AG04450 (cell line): ENCODE results near the gene ABTB2. TPM values are rescaled to one million over a fixed set of nuclear protein-coding genes. Genes with fewer than 3 reads are reported as not detected.

ENCODE experiments used
- CTCF ChIA-PET: fragments of 300-600, 350-600 bp; formaldehyde crosslinking; extraction: SDS; loops from one replicate; lab custom pipeline; 2022; ENCODE audit warnings: antibody characterized with exemption, inconsistent platforms; lab: Charles Lee
- POLR2A ChIA-PET: fragments of 350-600 bp; formaldehyde crosslinking; extraction: SDS; loops from one replicate; lab custom pipeline; 2021; ENCODE audit warnings: antibody characterized with exemption, inconsistent platforms; lab: Yijun Ruan, JAX
- DNase-seq: peaks from one replicate; pipeline ENCODE4 v3.0.0-alpha.2; 2011; ENCODE audit warnings: low read depth, low spot score
- H3K27ac ChIP-seq: one replicate; pipeline ENCODE4 v1.5.1; 2012; ENCODE audit warnings: low read depth, low read length, control low read depth
- H3K27me3 ChIP-seq: one replicate; pipeline ENCODE4 v1.6.0; 2012; ENCODE audit warnings: low read length; ENCODE audit not compliant: control insufficient read depth, insufficient read depth
- H3K4me3 ChIP-seq: 2 replicates; pipeline ENCODE4 v1.5.1; 2011; ENCODE audit warnings: mild to moderate bottlenecking, low read depth, low read length, control low read depth
- H3K9me3 ChIP-seq: 2 replicates; pipeline ENCODE4 v1.5.1; 2012; ENCODE audit warnings: low read length; ENCODE audit not compliant: control insufficient read depth, insufficient read depth
- polyA minus RNA-seq: library from RNA; depleted of rRNA, polyadenylated mRNA; stranded (reverse); fragments of >200 nt; gene quantifications from 2 replicates; pipeline ENCODE4 v1.2.3, GENCODE V29; 2011; rRNA and poly(A)+ RNA removed
- polyA plus RNA-seq: library from polyadenylated mRNA; depleted of rRNA; stranded (reverse); fragments of >200 nt; gene quantifications from 2 replicates; pipeline ENCODE4 v1.2.3, GENCODE V29; 2011; rRNA removed
- TF ChIP-seq, protein P1 (sequence below): IDR thresholded peaks from 2 replicates; pipeline ENCODE4 v1.5.1; 2011; ENCODE audit warnings: low read depth, low read length, control low read depth, inconsistent platforms

Gene ABTB2
- polyA plus RNA-seq, result 0.43 and 0.58 TPM in 2 replicates
- 0.64 and 0.74 TPM in 2 replicates for polyA minus RNA-seq

DNA sequence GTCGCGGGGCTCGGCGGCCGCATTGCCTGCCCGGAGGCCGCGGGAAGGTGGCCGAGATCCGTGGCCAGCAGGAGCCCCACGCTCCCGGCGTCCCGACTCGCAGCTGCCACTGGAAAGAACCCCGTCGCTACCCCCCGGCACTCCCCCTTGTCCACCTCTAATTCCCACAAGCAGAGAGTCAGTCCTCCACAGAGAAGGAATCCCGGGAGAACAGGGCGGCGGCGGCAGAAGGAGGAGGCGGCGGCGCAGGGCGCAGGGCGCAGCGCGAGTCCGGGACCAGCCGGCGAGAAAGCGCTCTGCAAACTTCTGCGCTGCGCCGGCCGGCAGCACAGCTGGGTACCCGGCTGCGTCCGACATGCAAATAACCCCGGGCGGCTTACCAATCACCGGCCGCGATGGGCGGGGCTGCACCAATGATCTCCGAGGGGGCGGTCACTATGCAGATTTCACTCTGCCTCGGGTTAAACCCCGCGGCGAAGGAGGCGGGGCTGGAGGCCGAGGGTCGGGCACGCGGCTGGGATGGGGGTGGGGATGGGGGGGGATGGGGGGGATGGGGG, at the start of gene ABTB2:
ABTB2 (minus strand) TSS at position 310 of the 557 bp plus-strand sequence.
- ChIA-PET POLR2A (interaction anchor here (1.1 to 2.4 kb wide), 7 partner anchors 83 to 187 kb away, joined by 3 to 17 read pairs (median 4); no protein-coding TSS in a partner anchor), CTCF (interaction anchor here (0.6 to 6.3 kb wide), 9 partner anchors 9 to 1464 kb away, joined by 3 to 77 read pairs (median 5); no protein-coding TSS in a partner anchor)
- Histone ChIP-seq H3K9me3 (no peaks in the 10 kb centered on the region; the same call in 1 of the 2 replicates), H3K4me3 (peak within 1 kb of the TSS; percentile 63), H3K27me3 (peaks cover 25% of the 10 kb centered on the region), H3K27ac (no peak within 1 kb of the TSS)
- TF ChIP-seq, protein P1, sequence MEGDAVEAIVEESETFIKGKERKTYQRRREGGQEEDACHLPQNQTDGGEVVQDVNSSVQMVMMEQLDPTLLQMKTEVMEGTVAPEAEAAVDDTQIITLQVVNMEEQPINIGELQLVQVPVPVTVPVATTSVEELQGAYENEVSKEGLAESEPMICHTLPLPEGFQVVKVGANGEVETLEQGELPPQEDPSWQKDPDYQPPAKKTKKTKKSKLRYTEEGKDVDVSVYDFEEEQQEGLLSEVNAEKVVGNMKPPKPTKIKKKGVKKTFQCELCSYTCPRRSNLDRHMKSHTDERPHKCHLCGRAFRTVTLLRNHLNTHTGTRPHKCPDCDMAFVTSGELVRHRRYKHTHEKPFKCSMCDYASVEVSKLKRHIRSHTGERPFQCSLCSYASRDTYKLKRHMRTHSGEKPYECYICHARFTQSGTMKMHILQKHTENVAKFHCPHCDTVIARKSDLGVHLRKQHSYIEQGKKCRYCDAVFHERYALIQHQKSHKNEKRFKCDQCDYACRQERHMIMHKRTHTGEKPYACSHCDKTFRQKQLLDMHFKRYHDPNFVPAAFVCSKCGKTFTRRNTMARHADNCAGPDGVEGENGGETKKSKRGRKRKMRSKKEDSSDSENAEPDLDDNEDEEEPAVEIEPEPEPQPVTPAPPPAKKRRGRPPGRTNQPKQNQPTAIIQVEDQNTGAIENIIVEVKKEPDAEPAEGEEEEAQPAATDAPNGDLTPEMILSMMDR, result no peak
- peak; percentile 91 for DNase-seq

DNA sequence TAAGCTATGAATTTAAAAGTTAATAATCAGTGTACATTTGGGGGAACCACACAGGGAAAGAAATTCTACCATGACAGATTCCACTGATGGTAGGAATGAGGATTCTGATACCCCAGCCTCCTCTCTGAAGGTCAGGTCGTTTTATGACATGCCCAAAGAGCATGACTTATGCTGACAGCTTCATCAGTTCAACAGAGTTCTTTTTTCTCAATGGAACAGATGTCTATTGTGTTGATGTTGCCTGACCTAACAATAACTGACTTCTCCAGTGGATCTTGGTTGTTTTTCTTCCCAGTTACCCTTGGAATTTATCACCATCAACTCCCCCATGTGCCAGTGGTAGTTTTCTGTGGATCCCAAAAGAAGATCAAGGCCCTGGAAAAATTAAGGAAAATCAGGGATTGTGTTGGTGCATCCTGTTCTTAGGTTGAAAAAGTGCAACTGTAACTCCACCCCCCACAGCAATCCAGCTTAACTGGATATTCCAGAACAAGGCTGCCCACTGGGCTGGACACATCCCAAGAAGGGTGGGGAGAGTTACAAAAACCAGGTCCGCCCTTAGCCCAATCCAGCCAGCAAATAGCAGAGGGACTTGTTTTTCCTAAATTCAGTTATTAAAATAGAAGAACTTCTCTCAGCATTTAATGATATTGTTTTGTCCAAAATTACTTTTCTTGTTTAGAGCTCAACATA, 49.5 kb upstream of the ABTB2 start:
- Histone ChIP-seq H3K9me3 (no peaks in the 10 kb centered on the region; the same call in 1 of the 2 replicates), H3K27ac (no peak overlapping the region), H3K27me3 (peaks cover 26% of the 10 kb centered on the region), H3K4me3 (no peak overlapping the region)
- CTCF ChIA-PET, result no interaction called here
- DNase-seq, result no peak
- TF ChIP-seq, protein P1, result no peak
- POLR2A ChIA-PET, result no interaction called here

DNA sequence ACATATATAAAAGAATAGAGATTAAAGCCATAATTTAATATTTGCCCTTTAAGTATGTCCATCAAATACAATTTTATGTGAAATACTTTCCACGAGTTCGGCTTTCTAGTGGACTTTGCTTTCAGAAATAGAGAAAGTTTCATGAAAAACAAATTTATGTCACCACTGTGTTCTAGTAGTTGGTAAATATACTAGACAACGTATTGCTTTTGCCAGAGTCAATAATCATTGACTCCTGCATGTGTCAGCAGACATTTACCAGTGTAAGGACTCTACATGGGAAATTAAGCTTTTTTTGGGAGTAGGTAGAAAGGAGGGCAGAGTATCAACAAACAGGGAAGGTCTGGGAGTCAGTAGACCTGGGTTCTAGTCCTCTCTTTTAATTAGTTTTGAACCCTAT, 48.6 kb upstream of the ABTB2 start:
- TF ChIP-seq, protein P1, result no peak
- H3K27me3 ChIP-seq, result peaks cover 26% of the 10 kb centered on the region
- ChIA-PET POLR2A (no interaction called here), CTCF (no interaction called here)
- no peak for DNase-seq
- no peak overlapping the region for H3K4me3 ChIP-seq
- H3K9me3 ChIP-seq, result no peaks in the 10 kb centered on the region
- H3K27ac ChIP-seq, result no peak overlapping the region

DNA sequence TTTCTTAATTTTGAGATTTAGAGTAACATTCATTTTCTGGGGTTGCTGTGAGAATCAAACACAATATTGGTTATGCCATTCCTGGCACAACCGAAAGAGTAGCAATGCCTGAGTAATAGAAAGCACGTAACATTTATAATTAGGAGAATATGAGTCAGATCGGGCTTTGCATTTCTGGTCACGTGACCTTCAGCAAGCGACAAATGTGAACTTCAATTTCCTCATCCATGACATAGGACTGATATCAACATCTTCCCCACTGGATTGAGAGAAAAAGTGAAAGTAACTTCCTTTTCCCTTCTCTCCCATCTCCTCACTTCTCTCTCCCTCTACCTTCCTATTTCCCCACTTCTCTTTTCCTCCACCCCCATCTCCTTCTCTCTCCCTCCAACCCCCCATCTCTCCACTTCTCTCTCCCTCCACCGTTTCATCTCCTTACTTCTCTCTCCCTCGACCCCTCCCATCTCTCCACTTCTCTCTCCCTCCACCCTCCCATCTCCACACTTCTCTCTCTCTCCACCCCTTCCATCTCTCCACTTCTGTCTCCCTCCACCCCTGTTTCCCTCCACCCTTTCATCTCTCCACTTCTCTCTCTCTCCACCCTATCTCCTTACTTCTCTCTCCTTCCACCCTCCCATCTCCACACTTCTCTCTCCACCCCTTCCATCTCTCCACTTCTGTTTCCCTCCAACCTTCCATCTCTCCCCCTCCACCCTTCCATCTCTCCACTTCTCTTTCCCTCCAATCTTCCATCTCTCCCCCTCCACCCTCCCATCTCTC, 47.5 kb upstream of the ABTB2 start:
- CTCF ChIA-PET, result no interaction called here
- no peak overlapping the region for H3K27ac ChIP-seq
- no peaks in the 10 kb centered on the region for H3K9me3 ChIP-seq
- POLR2A ChIA-PET, result no interaction called here
- H3K4me3 ChIP-seq, result no peak overlapping the region
- H3K27me3 ChIP-seq, result peaks cover 26% of the 10 kb centered on the region
- no peak for DNase-seq
- TF ChIP-seq, protein P1, result no peak
